Fibroblast of skin of left biceps (primary cell): ENCODE data around the gene CNPY4.
A peak's percentile ranks its signal among the peaks of the same experiment; 100 is the strongest.

Source experiments
- DNase-seq, 2 experiments: peaks; one replicate each; pipeline ENCODE4 v3.0.0-alpha.2; 2013; ENCODE audit warnings: low read depth in 2 of 2

Gene CNPY4

DNA sequence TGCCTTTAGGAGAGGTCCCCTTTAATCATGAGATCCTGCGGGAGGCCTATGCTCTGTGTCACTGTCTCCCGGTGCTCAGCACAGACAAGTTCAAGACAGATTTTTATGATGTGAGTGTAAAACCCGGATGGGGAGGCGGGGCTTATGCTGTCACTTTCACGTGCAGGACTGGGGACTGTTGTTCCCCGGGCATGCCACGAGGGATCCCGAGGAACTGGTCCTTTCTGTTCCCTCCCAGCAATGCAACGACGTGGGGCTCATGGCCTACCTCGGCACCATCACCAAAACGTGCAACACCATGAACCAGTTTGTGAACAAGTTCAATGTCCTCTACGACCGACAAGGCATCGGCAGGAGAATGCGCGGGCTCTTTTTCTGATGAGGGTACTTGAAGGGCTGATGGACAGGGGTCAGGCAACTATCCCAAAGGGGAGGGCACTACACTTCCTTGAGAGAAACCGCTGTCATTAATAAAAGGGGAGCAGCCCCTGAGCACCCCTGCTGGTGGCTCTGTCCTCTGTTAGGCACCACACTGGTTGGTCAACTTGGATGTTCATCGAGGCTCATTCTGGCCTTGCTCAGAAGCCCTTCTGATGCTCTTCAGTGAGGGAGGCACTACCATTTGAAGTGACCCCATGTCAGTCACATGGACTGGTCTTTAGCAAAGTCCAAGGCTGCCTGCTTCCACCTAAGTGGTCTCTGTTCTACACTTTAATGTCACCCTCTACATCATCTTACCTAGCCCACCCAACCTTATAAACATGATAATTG, 27.8 kb upstream of the CNPY4 start:
- no peak for DNase-seq

GRCh38 chr7:100093054-100093453, 26.4 kb upstream of the CNPY4 start:
- no peak for DNase-seq

- no peak for DNase-seq
Measured at GRCh38 chr7:100093498-100093897, 25.9 kb upstream of the CNPY4 start.

- DNase-seq, result no peak
Measured at GRCh38 chr7:100093925-100094486, 25.4 kb upstream of the CNPY4 start.

GRCh38 chr7:100095289-100095688, 24.1 kb upstream of the CNPY4 start:
- DNase-seq, result no peak

DNA sequence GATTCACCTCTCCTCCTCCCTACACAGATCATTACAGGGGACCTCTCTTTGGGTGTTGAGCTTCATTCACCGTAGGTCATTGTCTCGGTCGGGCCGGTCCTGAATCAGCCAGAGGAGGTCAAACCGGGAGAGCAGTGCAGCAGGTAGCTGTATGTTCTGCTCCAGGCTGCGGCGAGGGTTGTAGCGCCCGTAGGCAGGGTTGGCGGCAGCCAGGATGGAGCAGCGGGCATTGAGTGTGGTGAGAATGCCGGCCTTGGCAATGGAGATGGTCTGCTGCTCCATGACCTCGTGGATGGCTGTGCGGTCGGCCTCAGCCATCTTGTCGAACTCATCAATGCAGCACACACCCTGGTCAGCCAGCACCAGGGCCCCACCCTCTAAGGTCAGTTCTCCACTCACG, 23.7 kb upstream of the CNPY4 start:
- DNase-seq, result no peak

DNA sequence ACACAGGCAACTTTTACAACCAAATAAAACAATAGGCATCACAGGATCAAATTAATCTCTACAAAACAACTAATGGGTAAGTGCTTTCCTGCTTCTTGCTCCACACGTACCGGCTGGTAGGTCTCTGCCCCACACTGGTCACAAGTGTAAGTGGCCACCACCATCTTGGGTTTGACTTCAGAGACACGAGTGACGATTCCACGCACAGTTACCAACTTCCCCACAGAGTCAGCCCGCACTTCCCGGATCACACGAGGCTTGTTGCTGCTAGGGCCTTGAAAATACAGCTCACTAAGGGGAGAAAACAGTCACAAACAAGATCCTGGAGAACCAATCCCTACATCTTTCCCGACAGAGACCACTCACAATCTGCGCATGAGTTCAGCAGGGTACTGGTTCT, 20.5 kb upstream of the CNPY4 start:
- no peak for DNase-seq

- no peak for DNase-seq
Measured at GRCh38 chr7:100099452-100099851, 20.0 kb upstream of the CNPY4 start.

DNA sequence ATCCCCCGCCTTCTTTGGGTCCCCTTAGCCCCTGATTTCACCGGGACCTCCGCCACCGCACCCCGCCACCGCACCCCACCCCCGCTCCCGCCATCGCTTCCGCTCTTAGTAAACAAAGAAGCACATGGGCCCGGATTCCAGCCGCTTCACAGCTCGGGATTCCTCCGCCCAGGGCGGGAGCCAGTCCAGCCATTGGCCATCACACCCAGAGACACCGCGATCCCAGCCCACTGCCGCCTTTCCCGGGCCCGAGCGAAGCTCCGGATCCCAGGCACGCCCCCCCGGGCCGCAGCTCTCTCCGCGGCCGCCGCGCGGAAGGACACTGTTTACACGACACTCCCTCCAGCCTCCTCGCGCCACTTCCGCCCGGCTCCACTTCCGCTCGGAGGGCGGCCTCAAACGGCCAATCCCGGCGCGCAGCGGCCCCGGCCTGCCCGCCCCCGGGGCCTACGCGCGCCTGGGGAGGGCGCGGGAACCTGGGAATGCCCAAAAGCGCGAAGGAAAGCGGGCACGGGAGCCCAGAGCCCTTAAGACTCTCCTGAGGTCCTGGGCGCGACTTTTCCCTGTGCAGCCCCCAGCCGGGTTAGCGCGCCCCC, 18.9 kb upstream of the CNPY4 start:
- peak; percentile 97 to 98 for DNase-seq

- peak; percentile 98 for DNase-seq
Measured at GRCh38 chr7:100101016-100101862, 18.2 kb upstream of the CNPY4 start, which contains the start of the genes AP4M1 and MCM7. TSS of gene AP4M1 (plus strand) at chr7:100101643. CDS start at chr7:100101715, 72 bp downstream. TSS of gene MCM7 (minus strand) at chr7:100101397. CDS start at chr7:100101294, 103 bp downstream.

GRCh38 chr7:100102950-100103840, 16.2 kb upstream of the CNPY4 start:
- DNase-seq, result no peak

DNA sequence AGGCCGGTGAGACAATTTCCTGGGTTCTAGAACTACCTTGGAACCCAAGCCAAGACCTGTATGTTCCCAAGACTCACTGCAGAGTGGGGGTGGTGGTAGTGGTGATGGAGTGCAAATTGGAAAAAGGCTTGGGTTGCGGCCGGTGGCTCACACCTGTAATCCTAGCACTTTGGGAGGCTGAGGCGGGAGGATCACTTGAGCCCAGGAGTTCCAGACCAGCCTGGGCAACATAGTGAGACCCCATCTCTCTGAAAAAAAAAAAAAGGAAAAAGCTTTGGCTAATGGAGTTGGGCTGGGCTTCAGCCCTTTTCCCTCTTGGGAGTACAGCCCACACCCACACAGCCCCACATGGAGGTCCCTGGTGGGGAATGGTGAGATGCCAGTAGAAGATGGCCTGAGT, 13.9 kb upstream of the CNPY4 start:
- DNase-seq, result no peak

- DNase-seq, result no peak
Measured at GRCh38 chr7:100106633-100107032, 12.8 kb upstream of the CNPY4 start.

DNA sequence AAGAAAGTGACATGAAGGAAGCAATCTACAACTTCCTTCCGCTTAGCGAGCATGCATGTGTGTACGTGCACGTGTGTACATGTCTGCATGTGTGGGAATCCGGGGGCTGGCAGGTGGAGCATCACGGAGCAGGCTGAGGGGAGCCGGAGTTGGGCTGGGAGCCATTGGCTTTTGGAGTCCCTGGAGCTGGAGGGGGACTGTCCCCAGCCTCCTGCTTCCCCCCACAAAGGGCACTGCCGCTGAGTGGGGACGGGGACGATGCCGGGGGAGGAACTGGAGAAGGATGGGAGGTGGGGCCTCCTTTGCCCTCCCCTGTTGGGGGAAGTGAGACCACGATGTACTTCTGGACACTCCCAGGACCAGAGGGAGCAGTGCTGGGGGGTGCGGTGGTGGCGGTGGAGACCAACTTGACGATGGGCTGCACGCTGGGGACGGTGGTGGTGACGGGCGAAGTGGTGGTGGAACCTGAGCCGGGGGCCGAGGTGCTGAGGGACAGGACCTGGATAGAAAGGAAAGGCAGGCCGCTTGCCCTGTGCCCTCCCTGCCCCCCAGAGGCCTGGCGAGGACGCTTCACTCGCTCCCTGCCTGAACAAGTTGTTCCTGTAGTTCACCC, 12.2 kb upstream of the CNPY4 start:
- DNase-seq, result no peak

DNA sequence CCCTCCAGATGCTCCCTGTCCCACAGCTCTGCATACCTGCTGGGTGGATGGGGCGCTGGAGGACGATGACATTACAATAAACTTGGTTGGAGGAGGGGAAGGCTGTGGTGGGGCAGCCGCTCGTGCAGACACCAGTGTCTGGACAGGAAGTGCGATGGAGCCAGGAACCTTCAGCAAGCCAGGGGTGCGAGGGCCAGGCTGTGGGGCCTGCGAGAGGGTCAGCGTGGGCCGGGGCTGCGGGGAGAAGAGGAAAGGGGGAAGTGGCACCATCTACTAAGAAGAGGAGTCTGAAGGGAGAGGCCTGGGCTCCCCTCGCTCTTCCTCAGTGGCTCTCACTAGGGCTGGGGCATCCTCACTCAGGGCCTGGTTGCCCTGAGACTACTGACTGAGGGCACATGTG, 11.5 kb upstream of the CNPY4 start:
- DNase-seq, result no peak

- DNase-seq, result no peak
Measured at GRCh38 chr7:100109521-100110163, 9.8 kb upstream of the CNPY4 start.

- DNase-seq, result no peak
Measured at GRCh38 chr7:100111156-100111555, 8.3 kb upstream of the CNPY4 start.

DNA sequence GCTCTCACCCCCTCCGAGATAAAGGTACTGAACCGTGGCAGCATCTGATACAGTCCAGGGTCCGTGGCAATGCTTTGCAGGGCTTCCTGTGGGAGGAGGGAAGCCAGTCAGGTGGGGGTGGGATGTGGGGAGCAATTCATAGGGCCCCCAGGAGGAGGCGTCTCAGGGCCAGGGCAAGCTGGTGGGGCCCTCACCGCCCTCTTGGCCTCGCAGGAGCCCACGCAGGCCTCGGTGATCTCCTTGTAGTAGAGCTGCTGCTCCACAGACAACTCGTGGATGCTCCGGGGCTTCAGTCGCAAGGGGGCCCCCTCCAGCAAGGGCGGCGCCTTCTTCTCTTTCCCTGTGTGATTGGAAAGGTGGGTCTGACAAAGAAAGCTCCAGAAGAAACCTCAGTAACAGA, 7.5 kb upstream of the CNPY4 start:
- DNase-seq, result no peak

DNA sequence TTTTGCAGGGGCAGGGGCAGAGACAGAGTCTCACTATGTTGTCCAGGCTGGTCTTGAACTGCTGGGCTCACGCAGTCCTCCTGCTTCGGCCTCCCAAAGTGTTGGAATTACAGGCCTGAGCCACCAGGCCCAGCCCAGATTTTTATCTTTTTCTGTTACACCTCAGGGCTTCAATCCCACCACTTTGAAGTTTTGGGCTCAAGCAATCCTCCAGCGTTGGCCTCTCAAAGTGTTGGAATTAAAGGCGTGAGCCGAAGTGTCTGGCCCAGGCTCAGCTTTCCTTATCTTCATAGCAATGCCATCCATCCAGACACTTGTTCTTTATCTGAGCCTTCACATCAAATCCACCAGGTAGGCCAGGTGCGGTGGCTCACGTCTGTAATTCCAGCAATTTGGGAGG, 4.4 kb upstream of the CNPY4 start:
- no peak for DNase-seq

- no peak for DNase-seq
Measured at GRCh38 chr7:100118388-100119071, 904 bp upstream of the CNPY4 start.
